Activated CD4-positive, alpha-beta T cell treated with anti-CD3 and anti-CD28 coated beads for 1 hour (primary cell): ENCODE results near the gene ZNF608.

Experiments used
- DNase-seq: peaks from one replicate; pipeline ENCODE4 v3.0.0-alpha.2; 2020

Gene ZNF608

GRCh38 chr5:124754206-124754927, 7.9 kb upstream of the ZNF608 start:
- DNase-seq = no peak

- DNase-seq = no peak
These were observed 6.6 kb upstream of the ZNF608 start for GRCh38 chr5:124752854-124753720.

DNA sequence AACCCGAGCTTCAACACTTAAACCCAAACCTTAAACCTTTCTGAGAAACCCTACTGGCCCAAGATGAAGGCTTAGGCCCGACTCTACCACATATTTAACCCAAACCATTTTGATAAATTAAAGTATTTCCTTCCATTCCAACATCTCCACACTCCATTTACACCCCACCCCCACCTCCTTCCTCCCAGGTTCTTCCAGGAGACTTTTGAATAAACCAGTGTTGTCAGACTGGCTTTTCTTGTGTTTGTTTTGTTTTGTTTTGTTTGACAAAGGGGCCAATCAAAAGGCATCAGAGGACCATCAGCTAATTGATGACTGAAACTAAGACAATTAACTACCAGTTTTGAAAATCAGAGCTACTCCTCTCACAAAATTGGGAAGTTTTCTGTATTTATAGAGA, 4.6 kb upstream of the ZNF608 start:
- DNase-seq = no peak

- no peak for DNase-seq
These were observed 2.5 kb upstream of the ZNF608 start for GRCh38 chr5:124748687-124749594.

DNA sequence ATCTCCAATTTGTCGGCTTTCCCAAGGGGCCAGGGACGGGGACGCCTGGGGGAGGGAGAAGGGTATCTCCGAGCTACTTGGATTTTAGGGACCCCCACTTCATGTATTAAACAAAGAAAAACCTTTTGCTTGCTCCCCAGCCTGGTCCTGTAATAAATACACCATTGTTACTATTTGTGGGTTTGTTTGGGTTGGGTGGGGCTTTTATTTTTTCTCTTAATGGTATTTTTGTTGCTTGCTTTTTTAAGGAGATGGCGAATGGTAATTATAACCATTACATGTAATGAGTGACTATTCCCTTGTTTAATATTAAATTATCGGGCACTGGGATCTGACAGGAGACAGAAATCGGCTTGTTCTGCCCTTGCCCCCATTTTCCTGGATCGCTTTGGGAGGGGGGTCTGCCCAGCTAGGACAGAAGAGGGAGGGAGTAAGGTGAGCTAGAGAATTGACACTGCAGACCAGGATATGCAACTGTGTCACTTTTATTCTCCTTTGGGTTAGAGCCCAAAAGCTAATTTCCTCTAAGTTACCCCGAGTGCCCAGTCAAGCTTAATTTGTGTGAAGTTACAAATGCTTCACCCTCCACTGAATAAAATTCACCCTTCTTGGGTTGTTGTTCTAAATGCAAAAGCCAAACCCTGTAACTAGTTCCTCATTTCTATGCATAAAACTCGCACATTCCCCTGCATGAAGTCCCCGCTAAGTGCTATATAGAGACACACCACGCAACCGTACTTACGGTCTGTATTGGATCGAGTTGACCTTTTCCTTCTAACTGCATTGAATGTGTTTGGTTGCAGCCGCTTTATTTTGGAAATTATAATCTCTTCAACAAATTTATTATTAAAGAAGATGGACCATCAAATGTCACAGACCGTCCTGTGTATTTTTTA, 1.6 kb upstream of the ZNF608 start:
- DNase-seq = no peak

DNA sequence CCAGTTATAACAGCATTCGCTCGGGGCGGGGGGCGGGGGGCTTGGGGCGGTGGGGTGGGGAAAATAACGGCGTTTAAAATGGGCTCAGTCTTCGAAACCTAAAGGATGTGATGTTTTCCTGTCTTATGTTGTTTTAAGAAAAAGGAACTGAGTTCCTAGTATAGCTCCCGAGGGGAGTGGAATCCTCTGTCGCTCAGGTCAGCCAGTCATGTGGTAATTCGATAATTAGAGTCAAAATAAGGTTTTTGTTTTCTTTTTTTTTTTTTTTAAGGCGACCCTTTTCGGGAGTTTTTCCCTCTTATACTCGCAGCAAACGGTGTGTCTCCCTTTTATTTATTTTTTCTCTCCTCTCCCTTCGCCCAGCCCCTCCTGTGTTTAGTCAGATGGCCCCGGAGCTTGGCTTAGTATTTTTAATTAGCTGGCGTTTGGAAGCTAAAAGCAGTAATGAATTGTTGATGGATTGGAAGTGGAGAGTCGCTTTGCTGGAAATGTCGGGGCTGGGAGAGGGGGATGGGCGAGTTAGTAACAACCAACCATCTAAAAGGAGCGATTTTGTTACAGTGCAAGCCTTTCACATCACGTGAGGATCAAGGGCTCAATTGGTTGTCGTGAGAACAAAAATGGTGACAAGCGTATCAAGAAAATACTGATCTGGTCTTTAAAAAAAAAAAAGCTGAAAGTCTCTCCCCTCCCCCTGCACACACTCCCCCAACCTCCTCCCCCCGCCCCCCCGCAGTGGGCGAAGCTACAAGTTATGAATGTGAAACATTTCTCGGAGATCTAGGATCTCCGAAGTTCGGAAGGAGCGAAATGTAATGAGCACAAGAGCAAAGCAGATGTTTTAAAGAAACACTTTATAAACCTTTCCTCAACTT, 714 bp upstream of the ZNF608 start:
- no peak for DNase-seq

GRCh38 chr5:124745007-124745927, 1.2 kb downstream of the ZNF608 start:
- DNase-seq = no peak

GRCh38 chr5:124744170-124744971, 2.1 kb downstream of the ZNF608 start:
- no peak for DNase-seq

GRCh38 chr5:124743602-124744169, 2.8 kb downstream of the ZNF608 start:
- DNase-seq = no peak

DNA sequence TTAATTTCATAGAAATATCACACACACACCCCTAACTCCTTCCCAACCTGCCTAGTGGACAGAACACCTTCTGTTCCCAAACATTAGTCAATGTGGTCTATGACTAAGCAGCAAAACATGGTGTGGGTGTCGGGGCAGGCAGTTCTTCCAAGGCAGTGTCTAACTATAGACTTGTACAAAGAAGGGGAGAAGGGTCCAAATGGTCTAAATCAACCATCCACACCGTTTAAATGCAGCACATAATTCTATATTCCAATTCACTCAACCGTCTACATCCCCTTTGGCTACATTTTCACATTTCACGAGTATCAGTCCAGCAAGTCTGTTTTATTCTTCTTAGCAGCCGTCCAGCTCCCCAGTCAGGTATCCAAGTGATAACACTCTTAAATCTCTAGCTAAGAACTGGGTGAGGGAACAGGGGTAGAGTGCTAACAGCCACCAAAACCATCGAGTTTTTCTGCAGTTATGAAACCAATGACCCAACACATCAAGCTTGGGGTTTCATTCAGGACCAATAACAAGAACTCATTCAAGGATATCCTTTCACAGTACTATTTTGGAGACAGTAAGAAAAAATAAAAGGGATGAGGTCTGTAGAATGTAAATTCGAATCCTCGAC, 3.3 kb downstream of the ZNF608 start:
- DNase-seq = no peak

- no peak for DNase-seq
These were observed 3.9 kb downstream of the ZNF608 start for GRCh38 chr5:124742521-124742920.

DNA sequence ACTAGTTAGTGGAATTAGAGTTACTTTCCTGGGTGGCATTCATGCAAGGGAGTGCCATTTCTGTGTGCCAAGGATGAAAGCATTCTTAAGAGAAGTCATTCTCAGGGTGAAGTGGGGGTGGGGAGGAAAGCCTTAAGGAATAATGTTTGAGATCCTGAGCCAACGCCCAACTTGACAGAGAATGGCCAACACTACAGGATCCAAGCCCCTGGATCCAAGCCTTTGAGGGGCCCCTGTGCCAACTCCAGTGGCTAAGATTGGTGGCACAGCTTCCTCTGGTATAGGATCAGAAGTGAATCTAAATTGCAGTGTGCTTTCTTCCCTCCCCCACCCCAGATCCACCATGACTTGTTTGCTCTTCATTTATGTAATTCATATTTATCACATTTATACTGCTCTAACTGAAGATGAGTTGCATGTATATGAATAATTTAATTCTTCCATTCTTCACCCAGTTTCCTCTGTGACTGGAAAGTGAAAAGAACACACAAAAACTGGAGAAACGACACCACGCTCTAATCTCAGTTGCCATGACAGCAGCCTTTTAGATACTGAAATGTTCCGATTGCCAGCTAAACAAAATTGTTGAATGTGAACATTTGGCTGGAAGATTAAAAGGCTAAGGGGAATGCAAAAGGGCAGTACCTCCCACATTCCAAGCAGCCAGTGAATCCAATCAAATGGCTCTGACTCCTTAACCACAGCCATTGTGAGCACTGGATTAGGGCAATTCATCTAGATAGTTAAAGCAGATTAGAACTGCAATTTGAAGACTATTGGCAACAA, 4.5 kb downstream of the ZNF608 start:
- no peak for DNase-seq

DNA sequence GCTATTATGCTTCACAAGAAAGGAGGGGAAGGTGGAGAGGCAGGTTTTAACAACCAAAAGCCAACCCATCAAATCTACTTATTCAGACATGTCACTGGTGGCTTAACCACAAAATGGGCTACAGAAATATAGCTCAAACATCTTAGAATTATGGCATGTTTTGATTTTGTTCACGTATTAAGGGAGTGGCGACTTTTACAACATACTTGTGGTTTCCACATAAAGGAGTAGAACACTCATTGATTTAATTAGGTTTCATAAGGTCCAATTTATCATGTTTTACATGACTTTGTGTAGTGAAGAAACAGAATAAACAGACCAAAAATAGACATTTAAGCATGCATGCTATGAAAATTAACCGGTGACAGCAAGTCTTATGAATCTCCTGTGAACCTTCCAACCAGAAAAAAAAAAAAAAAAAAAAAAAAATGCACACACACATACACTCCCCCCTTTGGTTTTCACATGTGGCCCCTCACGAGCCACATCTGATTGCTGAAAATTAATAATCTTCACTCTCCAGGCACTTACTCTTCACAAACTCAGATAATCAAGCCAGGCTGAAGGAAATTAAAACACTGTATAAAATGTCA, 5.4 kb downstream of the ZNF608 start:
- no peak for DNase-seq

- DNase-seq = no peak
These were observed 6.4 kb downstream of the ZNF608 start for GRCh38 chr5:124740071-124740470.

- DNase-seq = no peak
These were observed 6.8 kb downstream of the ZNF608 start for GRCh38 chr5:124739634-124740025.

- DNase-seq = no peak
These were observed 7.5 kb downstream of the ZNF608 start for GRCh38 chr5:124738681-124739633.
